ENCODE data around the gene MOCOS.

Gene MOCOS

DNA sequence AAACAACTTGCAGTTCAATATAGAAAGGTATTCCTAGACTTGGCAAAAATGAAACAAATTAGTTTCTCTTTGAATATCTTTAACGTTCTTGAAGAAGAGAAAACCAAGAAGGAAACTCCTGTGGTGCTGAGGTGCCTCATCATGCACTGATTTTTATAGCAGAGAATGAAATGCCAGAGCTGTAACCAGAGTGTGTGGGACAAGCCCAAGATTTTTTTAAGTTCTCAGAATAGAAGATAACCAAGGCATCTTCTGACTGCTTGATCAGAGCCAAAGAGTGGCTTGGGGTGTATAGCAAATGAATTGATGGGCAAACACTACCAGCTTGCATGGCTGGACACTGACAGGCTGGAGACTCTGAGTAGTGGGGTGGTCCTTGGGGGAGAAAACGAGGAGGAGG lies 118.1 kb downstream of the MOCOS start:
- Histone ChIP-seq H3K9me2 (replicated peaks; ENCODE audit: control insufficient read depth, low read length) (no peaks in the 10 kb centered on the region), H3F3A (ENCODE audit: control insufficient read depth, insufficient read depth) (no peaks in the 10 kb centered on the region), H3K4me3 (ENCODE audit: low read length) (no peak overlapping the region), H3K36me3 (ENCODE audit: control insufficient read depth, low read length) (no peaks in the 10 kb centered on the region), H3K27ac (ENCODE audit: low read depth, low read length) (no peak overlapping the region), H3K27me3 (ENCODE audit: control insufficient read depth, low read length) (peaks cover 20% of the 10 kb centered on the region), H3K9me3 (ENCODE audit: control insufficient read depth, insufficient read depth, low read length) (no peaks in the 10 kb centered on the region), H3K4me2 (ENCODE audit: low read length) (no peak overlapping the region), H3K4me1 (ENCODE audit: control insufficient read depth, low read length) (no peaks in the 10 kb centered on the region), H4K20me1 (ENCODE audit: control insufficient read depth, insufficient read depth, low read depth, low read length) (no peaks in the 10 kb centered on the region), H3K79me2 (ENCODE audit: control insufficient read depth, low read length) (no peaks in the 10 kb centered on the region)
- TF ChIP-seq, protein P1, sequence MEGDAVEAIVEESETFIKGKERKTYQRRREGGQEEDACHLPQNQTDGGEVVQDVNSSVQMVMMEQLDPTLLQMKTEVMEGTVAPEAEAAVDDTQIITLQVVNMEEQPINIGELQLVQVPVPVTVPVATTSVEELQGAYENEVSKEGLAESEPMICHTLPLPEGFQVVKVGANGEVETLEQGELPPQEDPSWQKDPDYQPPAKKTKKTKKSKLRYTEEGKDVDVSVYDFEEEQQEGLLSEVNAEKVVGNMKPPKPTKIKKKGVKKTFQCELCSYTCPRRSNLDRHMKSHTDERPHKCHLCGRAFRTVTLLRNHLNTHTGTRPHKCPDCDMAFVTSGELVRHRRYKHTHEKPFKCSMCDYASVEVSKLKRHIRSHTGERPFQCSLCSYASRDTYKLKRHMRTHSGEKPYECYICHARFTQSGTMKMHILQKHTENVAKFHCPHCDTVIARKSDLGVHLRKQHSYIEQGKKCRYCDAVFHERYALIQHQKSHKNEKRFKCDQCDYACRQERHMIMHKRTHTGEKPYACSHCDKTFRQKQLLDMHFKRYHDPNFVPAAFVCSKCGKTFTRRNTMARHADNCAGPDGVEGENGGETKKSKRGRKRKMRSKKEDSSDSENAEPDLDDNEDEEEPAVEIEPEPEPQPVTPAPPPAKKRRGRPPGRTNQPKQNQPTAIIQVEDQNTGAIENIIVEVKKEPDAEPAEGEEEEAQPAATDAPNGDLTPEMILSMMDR (IDR thresholded peaks at IDR 0.05; ENCODE audit: low read depth, low read length, poor library complexity, severe bottlenecking), result no peak
- TF ChIP-seq EZH2phosphoT487 (IDR thresholded peaks at IDR 0.05; ENCODE audit: borderline replicate concordance, low read length), result no peak

DNA sequence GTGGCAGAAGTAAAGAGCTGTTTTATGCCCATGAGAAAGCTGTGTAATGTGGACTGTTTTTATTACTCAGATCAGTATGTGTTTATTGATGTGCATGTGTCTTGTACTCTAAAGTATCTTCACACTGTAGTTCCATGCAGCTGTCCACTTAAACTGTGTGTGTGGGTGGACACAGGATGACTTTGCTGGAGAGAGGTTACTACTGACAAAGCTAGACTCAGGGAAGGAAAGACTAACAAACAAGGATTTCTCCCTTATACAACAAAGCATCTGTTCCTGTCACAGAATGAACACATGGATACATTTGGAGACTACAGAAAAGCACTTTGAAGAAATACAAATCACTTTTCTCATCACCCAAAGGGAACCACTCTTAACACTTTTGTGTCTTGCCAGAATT lies 120.2 kb downstream of the MOCOS start:
- no peaks in the 10 kb centered on the region for H3K4me1 ChIP-seq (ENCODE audit: control insufficient read depth, low read length)
- TF ChIP-seq, protein P1 (IDR thresholded peaks at IDR 0.05; ENCODE audit: low read depth, low read length, poor library complexity, severe bottlenecking), result no peak
- no peak for TF ChIP-seq EZH2phosphoT487 (IDR thresholded peaks at IDR 0.05; ENCODE audit: borderline replicate concordance, low read length)
- no peak overlapping the region for H3K27ac ChIP-seq (ENCODE audit: low read depth, low read length)
- H3K79me2 ChIP-seq (ENCODE audit: control insufficient read depth, low read length), result no peaks in the 10 kb centered on the region
- H3K4me2 ChIP-seq (ENCODE audit: low read length), result no peak overlapping the region
- no peaks in the 10 kb centered on the region for H3K9me2 ChIP-seq (replicated peaks; ENCODE audit: control insufficient read depth, low read length)
- no peaks in the 10 kb centered on the region for H3F3A ChIP-seq (ENCODE audit: control insufficient read depth, insufficient read depth)
- H3K36me3 ChIP-seq (ENCODE audit: control insufficient read depth, low read length), result no peaks in the 10 kb centered on the region
- peaks cover 13% of the 10 kb centered on the region for H3K27me3 ChIP-seq (ENCODE audit: control insufficient read depth, low read length)
- H4K20me1 ChIP-seq (ENCODE audit: control insufficient read depth, insufficient read depth, low read depth, low read length), result no peaks in the 10 kb centered on the region
- no peak overlapping the region for H3K4me3 ChIP-seq (ENCODE audit: low read length)
- H3K9me3 ChIP-seq (ENCODE audit: control insufficient read depth, insufficient read depth, low read length), result no peaks in the 10 kb centered on the region

DNA sequence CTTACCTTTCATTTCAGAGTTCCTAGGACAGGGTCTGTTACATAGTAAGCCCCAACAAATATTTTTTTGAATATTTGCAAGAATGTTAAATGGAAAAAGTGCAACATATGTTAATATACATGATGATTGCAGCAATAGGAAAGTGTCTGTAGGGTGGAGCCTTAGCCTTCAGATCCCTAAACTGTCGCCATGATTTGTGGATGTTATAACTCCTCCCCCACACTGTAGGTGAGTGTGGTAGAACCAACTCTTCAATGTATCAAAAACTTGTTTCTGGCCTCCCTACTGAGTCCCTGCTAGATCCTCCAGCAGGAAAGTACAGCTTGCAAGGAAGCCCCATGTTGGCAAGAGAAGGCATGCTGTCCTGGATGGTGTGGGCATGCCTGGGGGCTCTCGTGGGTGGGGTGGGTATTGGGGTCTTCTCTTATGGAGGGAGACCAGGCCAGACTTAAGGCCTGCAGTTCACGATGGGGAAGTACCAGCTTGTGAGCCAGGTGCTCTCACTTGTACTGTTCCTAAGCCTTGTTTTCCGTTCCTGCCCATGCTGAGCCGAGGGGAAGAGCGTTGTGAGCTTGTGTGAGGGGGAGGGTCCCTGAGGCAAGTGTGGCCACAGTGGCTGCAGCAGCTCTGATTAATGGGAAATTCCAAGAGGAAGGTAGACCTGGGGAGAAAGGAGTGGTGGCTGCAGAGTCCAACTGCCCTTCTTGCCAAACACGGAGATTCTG lies 121.6 kb downstream of the MOCOS start:
- Histone ChIP-seq H3K4me3 (ENCODE audit: low read length) (no peak overlapping the region), H3K36me3 (ENCODE audit: control insufficient read depth, low read length) (no peaks in the 10 kb centered on the region), H3K4me2 (ENCODE audit: low read length) (no peak overlapping the region), H3F3A (ENCODE audit: control insufficient read depth, insufficient read depth) (no peaks in the 10 kb centered on the region), H3K27ac (ENCODE audit: low read depth, low read length) (no peak overlapping the region), H4K20me1 (ENCODE audit: control insufficient read depth, insufficient read depth, low read depth, low read length) (no peaks in the 10 kb centered on the region), H3K9me3 (ENCODE audit: control insufficient read depth, insufficient read depth, low read length) (no peaks in the 10 kb centered on the region), H3K79me2 (ENCODE audit: control insufficient read depth, low read length) (no peaks in the 10 kb centered on the region), H3K9me2 (replicated peaks; ENCODE audit: control insufficient read depth, low read length) (no peaks in the 10 kb centered on the region), H3K27me3 (ENCODE audit: control insufficient read depth, low read length) (peaks cover 13% of the 10 kb centered on the region), H3K4me1 (ENCODE audit: control insufficient read depth, low read length) (no peaks in the 10 kb centered on the region)
- TF ChIP-seq, protein P1 (IDR thresholded peaks at IDR 0.05; ENCODE audit: low read depth, low read length, poor library complexity, severe bottlenecking), result no peak
- TF ChIP-seq EZH2phosphoT487 (IDR thresholded peaks at IDR 0.05; ENCODE audit: borderline replicate concordance, low read length), result no peak
